Mesenchymal stem cell (in vitro differentiated cells and primary cell): ENCODE measurements around the gene OSBPL1A.

Experiments used
- DNase-seq: peaks from one replicate; pipeline ENCODE4 v3.0.0-alpha.2; 2013
- H2AFZ ChIP-seq: one replicate; pipeline ENCODE4 v1.6.1; 2013; ENCODE audit warnings: low read depth, mild to moderate bottlenecking, control low read depth, inconsistent platforms, low read length, moderate library complexity
- H2AK5ac ChIP-seq: 2 replicates; pipeline ENCODE4 v1.6.1; 2013; ENCODE audit warnings: low read length, moderate library complexity, mild to moderate bottlenecking, inconsistent platforms; ENCODE audit not compliant: severe bottlenecking
- H2BK120ac ChIP-seq: one replicate; pipeline ENCODE4 v1.6.1; 2013; ENCODE audit warnings: low read depth, mild to moderate bottlenecking, inconsistent platforms, low read length, moderate library complexity
- H2BK12ac ChIP-seq, 2 experiments: one replicate each; pipeline ENCODE4 v1.6.1; 2013; ENCODE audit warnings: inconsistent platforms in 2 of 2, low read length in 2 of 2, mild to moderate bottlenecking in 2 of 2, moderate library complexity in 2 of 2, control low read depth in 1 of 2
- H2BK15ac ChIP-seq: one replicate; pipeline ENCODE4 v1.6.1; 2013; ENCODE audit warnings: mild to moderate bottlenecking, low read depth, inconsistent platforms; ENCODE audit not compliant: poor library complexity, severe bottlenecking
- H2BK5ac ChIP-seq: 2 replicates; pipeline ENCODE4 v1.6.1; 2013; ENCODE audit warnings: low read depth, mild to moderate bottlenecking, low read length, control low read depth, inconsistent platforms; ENCODE audit not compliant: poor library complexity, severe bottlenecking
- H3K14ac ChIP-seq, 2 experiments: one replicate each; pipeline ENCODE4 v1.6.1; 2013; ENCODE audit warnings: inconsistent platforms in 2 of 2, low read length in 2 of 2, control low read depth in 1 of 2, mild to moderate bottlenecking in 1 of 2, moderate library complexity in 1 of 2
- H3K18ac ChIP-seq, 2 experiments: one replicate each; pipeline ENCODE4 v1.6.1; 2013; ENCODE audit warnings: inconsistent platforms in 2 of 2, low read length in 2 of 2, control low read depth in 1 of 2, low read depth in 1 of 2, mild to moderate bottlenecking in 1 of 2
- H3K23ac ChIP-seq, 2 experiments: one replicate each; pipeline ENCODE4 v1.6.1; 2013; ENCODE audit warnings: inconsistent platforms in 2 of 2, low read length in 2 of 2, mild to moderate bottlenecking in 2 of 2, moderate library complexity in 2 of 2, control low read depth in 1 of 2
- H3K27ac ChIP-seq: 2 replicates; pipeline ENCODE4 v1.5.1; 2013; ENCODE audit warnings: mild to moderate bottlenecking, moderate library complexity, low read length, control low read depth, inconsistent platforms; ENCODE audit not compliant: poor library complexity, severe bottlenecking
- H3K27me3 ChIP-seq, 2 experiments: 2 replicates each; pipeline versions ENCODE4 v1.6.1 to v1.7.0; 2013; ENCODE audit warnings: low read length in 2 of 2, mild to moderate bottlenecking in 2 of 2, moderate library complexity in 2 of 2, control low read depth in 1 of 2, inconsistent platforms in 1 of 2; ENCODE audit not compliant: control insufficient read depth in 1 of 2, insufficient read depth in 1 of 2
- H3K36me3 ChIP-seq, 2 experiments: 2 replicates each; pipeline versions ENCODE4 v1.6.1 to v1.7.0; 2013; ENCODE audit warnings: low read length in 2 of 2, control low read depth in 1 of 2, inconsistent platforms in 1 of 2, low read depth in 1 of 2, mild to moderate bottlenecking in 1 of 2; ENCODE audit not compliant: insufficient read depth in 2 of 2, control insufficient read depth in 1 of 2
- H3K4ac ChIP-seq, 2 experiments: one replicate each; pipeline ENCODE4 v1.6.1; 2013; ENCODE audit warnings: inconsistent platforms in 2 of 2, low read length in 2 of 2, mild to moderate bottlenecking in 2 of 2, moderate library complexity in 2 of 2, control low read depth in 1 of 2, low read depth in 1 of 2
- H3K4me1 ChIP-seq: 2 replicates; pipeline ENCODE4 v1.6.1; 2013; ENCODE audit warnings: low read depth, low read length, control low read depth; ENCODE audit not compliant: control insufficient read depth, insufficient read depth
- H3K4me2 ChIP-seq: 2 replicates; pipeline ENCODE4 v1.6.1; 2013; ENCODE audit warnings: low read length, mild to moderate bottlenecking, inconsistent platforms; ENCODE audit not compliant: poor library complexity, severe bottlenecking
- H3K4me3 ChIP-seq, 2 experiments: 2 replicates each; pipeline versions ENCODE4 v1.5.1 to v1.7.0; 2013; ENCODE audit warnings: low read length in 2 of 2, mild to moderate bottlenecking in 2 of 2, control low read depth in 1 of 2, low read depth in 1 of 2; ENCODE audit not compliant: insufficient read depth in 1 of 2
- H3K79me1 ChIP-seq: replicated peaks from 2 replicates; pipeline ENCODE4 v1.6.1; 2013; ENCODE audit warnings: mild to moderate bottlenecking, control low read depth, low read length, inconsistent platforms; ENCODE audit not compliant: poor library complexity, severe bottlenecking
- H3K9ac ChIP-seq: 2 replicates; pipeline ENCODE4 v1.7.0; 2013; ENCODE audit warnings: mild to moderate bottlenecking, low read length, moderate library complexity
- H3K9me3 ChIP-seq: 2 replicates; pipeline ENCODE4 v1.7.0; 2013; ENCODE audit warnings: mild to moderate bottlenecking, low read length; ENCODE audit not compliant: control insufficient read depth
- H4K8ac ChIP-seq: one replicate; pipeline ENCODE4 v1.6.1; 2013; ENCODE audit warnings: inconsistent platforms, mild to moderate bottlenecking, low read length, moderate library complexity
- H4K91ac ChIP-seq: one replicate; pipeline ENCODE4 v1.6.1; 2013; ENCODE audit warnings: mild to moderate bottlenecking, low read length, inconsistent platforms
- WGBS: methylation state at CpG from one replicate; pipeline ENCODE4 v1.1.7; 2013; ENCODE audit warnings: mixed read lengths; 5-methylcytosine and 5-hydroxymethylcytosine counted together

The OSBPL1A gene

DNA sequence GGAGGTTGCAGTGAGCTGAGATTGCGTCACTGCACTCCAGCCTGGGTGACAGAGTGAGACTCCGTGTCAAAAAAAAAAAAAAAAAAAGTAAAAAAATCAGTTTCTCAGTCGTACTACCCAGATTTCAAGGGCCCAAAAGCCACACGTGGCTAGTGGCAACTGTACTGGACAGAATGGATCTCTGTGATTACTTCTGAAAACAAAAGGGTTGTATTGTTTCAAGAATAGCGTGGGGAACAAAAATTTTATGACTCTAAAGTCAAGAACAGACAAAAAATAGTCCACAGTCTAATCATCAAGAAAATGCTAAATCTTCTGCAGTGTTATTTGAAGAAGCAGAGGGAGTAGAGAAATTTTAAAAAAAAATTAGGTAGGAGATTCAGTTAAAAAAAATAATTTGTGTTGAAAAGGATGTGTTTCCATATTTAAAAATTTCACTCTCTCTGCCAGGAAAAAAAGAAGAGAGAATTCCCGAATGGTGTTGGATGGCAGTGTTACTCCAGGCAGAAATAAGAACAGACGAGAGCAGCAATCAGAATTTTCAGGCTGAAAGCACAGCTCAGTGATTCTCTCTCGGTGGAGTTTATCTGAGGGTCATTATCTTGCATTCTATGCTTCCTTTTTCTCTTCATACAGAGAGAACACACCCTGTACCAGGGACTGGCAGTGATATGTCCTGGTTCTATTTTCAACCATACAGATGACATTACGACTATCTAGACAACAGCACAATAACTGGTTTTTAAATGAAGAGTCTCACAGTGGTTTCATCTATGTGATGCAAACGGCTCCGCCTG is 196.9 kb downstream of the OSBPL1A start:
- H3K9ac ChIP-seq, result no peak overlapping the region
- no peak overlapping the region for H2BK120ac ChIP-seq
- 94% methylated on average over 10 of the region's 11 CpGs for WGBS
- H3K23ac ChIP-seq, result no peak overlapping the region
- H2BK5ac ChIP-seq, result no peak overlapping the region
- H3K27me3 ChIP-seq, result no peaks in the 10 kb centered on the region
- no peak overlapping the region for H4K91ac ChIP-seq
- no peaks in the 10 kb centered on the region for H3K36me3 ChIP-seq
- H3K79me1 ChIP-seq, result peaks cover 7% of the 10 kb centered on the region
- no peak overlapping the region for H2BK15ac ChIP-seq
- H3K4me3 ChIP-seq, result no peak overlapping the region
- H3K14ac ChIP-seq, result no peak overlapping the region
- no peaks in the 10 kb centered on the region for H3K9me3 ChIP-seq
- H3K4me2 ChIP-seq, result no peak overlapping the region
- H2AK5ac ChIP-seq, result no peak overlapping the region
- H2BK12ac ChIP-seq, result no peak overlapping the region
- no peak overlapping the region for H2AFZ ChIP-seq
- no peak for DNase-seq
- H3K4ac ChIP-seq, result no peak overlapping the region
- peaks cover 5% of the 10 kb centered on the region for H3K4me1 ChIP-seq
- H4K8ac ChIP-seq, result no peak overlapping the region
- no peak overlapping the region for H3K18ac ChIP-seq
- H3K27ac ChIP-seq, result no peak overlapping the region

DNA sequence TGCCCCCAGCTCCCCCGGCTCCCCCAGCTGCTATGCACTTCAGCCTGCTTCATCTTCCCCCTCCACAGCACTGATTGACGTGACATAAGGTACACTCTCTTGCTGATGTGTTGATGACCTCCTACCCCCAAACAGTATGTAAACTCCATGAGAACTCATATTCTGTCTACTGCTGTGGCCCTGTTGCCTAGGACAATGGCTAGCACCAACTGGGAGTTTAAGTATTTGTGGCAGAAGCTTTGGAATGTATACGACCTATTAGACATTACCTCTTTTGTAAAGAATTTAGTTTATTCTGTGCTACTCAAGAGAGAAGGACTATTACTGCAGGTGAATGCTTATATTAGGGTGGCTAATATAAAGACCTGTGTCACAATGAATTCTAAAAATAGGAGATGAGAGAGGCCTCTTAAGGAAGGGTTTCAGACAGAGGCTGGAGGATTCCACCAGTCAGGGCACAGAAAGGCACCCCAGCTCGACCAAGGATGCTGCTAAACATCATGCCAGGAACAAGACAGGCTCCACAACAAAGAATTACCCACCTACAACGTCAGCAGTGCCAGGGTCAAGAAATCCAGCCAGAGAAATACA is 198.2 kb downstream of the OSBPL1A start:
- H3K9me3 ChIP-seq, result no peaks in the 10 kb centered on the region
- H3K27me3 ChIP-seq, result no peaks in the 10 kb centered on the region
- whole genome bisulfite sequencing, result 99% methylated on average over 4 of the region's 5 CpGs
- H3K4me3 ChIP-seq, result no peak overlapping the region
- H2BK120ac ChIP-seq, result no peak overlapping the region
- H2AFZ ChIP-seq, result no peak overlapping the region
- H3K9ac ChIP-seq, result no peak overlapping the region
- H3K4me2 ChIP-seq, result no peak overlapping the region
- H3K14ac ChIP-seq, result no peak overlapping the region
- no peak overlapping the region for H2AK5ac ChIP-seq
- H3K36me3 ChIP-seq, result peaks cover 0 to 11% of the 10 kb centered on the region in 2 experiments
- H4K91ac ChIP-seq, result no peak overlapping the region
- no peak overlapping the region for H2BK15ac ChIP-seq
- peaks cover 5% of the 10 kb centered on the region for H3K4me1 ChIP-seq
- no peak overlapping the region for H3K23ac ChIP-seq
- no peak overlapping the region for H3K18ac ChIP-seq
- no peak overlapping the region for H2BK5ac ChIP-seq
- no peak for DNase-seq
- H4K8ac ChIP-seq, result no peak overlapping the region
- no peak overlapping the region for H2BK12ac ChIP-seq
- no peak overlapping the region for H3K27ac ChIP-seq
- H3K4ac ChIP-seq, result no peak overlapping the region
- peaks cover 7% of the 10 kb centered on the region for H3K79me1 ChIP-seq

DNA sequence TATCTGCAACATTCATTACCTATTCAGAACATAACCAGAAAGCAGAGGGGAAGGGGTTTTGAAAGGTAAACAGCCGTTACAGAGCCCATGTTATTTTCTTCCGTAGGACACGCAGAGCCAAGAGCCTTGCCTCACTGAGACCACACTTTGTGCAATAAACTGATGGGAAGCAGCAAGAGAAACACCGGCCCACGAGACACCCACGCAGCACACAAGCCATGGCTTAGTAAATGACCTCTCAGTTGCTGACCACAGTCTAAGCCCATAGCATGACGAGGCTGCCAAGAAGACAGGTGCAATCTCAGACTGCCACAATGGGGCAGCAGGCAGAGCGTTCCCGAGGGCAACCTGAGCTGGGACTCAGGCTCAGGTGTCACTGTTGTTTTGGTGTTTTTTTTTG is 199.2 kb downstream of the OSBPL1A start:
- Histone ChIP-seq H2AFZ (no peak overlapping the region), H3K4ac (no peak overlapping the region), H3K23ac (no peak overlapping the region), H3K27me3 (no peaks in the 10 kb centered on the region), H3K4me1 (peaks cover 5% of the 10 kb centered on the region), H3K4me3 (peak overlapping the region in 1 of 2 experiments; percentile 20), H2BK120ac (no peak overlapping the region), H2BK12ac (no peak overlapping the region), H3K9ac (no peak overlapping the region), H3K14ac (no peak overlapping the region), H4K91ac (no peak overlapping the region), H2AK5ac (no peak overlapping the region), H3K9me3 (no peaks in the 10 kb centered on the region), H3K4me2 (no peak overlapping the region), H3K27ac (no peak overlapping the region), H4K8ac (no peak overlapping the region), H3K36me3 (peaks cover 0 to 18% of the 10 kb centered on the region in 2 experiments), H3K79me1 (peaks cover 7% of the 10 kb centered on the region), H3K18ac (no peak overlapping the region), H2BK15ac (no peak overlapping the region), H2BK5ac (no peak overlapping the region)
- no peak for DNase-seq
- 91% methylated on average over 9 of the region's 9 CpGs for WGBS

DNA sequence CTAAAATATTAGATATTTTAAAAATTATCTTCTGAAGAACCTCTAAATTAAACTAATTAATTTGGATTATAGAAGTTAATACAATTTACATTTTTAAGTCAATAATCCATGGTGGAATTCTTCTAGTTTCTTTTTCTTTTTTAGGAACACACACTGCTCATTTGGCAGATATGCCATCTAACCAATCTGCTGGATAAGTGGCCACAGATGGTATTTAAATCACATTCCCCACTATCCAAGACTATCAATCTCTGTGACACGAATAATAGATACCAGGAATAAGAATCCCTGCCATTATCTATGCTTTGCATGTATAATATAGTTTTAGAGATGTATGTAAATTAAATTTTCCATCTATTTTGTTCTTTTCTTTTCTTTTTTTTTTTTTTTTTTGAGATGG is 200.2 kb downstream of the OSBPL1A start:
- Histone ChIP-seq H2AFZ (no peak overlapping the region), H3K18ac (no peak overlapping the region), H3K4me1 (peaks cover 6% of the 10 kb centered on the region), H4K8ac (no peak overlapping the region), H3K4me3 (no peak overlapping the region), H2BK15ac (no peak overlapping the region), H3K27me3 (no peaks in the 10 kb centered on the region), H3K79me1 (peaks cover 5% of the 10 kb centered on the region), H3K9ac (no peak overlapping the region), H3K23ac (no peak overlapping the region), H3K9me3 (no peaks in the 10 kb centered on the region), H2AK5ac (no peak overlapping the region), H3K4me2 (no peak overlapping the region), H2BK12ac (no peak overlapping the region), H2BK5ac (no peak overlapping the region), H3K14ac (no peak overlapping the region), H3K4ac (no peak overlapping the region), H3K36me3 (peaks cover 0 to 18% of the 10 kb centered on the region in 2 experiments), H4K91ac (no peak overlapping the region), H3K27ac (no peak overlapping the region), H2BK120ac (no peak overlapping the region)
- no peak for DNase-seq
- no CpG with 5 or more reads among the region's 1 CpG for WGBS
